Measurements from ENCODE around the gene VAV1. TPM values are rescaled to one million over a fixed set of nuclear protein-coding genes. Genes with fewer than 3 reads are reported as not detected.
A peak's percentile ranks its signal among the peaks of the same experiment; 100 is the strongest.

Gene VAV1
- polyA plus RNA-seq, 3 donors from 2014 or later = 19.4 to 44.8 (median 22.8) TPM

DNA sequence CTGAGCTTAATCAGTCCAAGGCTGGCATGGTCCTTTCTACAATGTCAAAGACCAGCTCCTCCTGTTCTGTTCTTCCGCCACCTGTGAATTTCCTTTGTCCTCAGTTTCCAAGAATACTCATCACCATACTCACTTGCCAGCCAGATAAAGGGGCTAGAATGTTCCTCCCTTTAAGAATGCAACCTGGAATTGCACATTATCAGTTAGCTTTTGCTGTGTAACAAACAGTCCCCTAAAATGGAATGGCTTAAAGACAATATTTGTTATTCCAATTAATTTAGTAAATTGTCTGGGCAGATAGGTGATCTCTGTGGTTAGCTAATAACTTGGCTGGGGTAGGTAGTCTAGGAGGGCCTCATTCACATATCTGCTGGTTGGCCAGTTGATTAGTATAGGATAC lies 36.0 kb downstream of the VAV1 start:
- no peak overlapping the region for H3K4me3 Mint-ChIP-seq
- H3K27ac Mint-ChIP-seq = peak overlapping the region; percentile 43 to 90 (median 56)
- peaks cover 0 to 4% (median 3%) of the 10 kb centered on the region in 3 donors for H3K36me3 Mint-ChIP-seq
- H3K4me1 Mint-ChIP-seq = peaks cover 64 to 67% of the 10 kb centered on the region in 2 donors
- DNase-seq = no peak
- no peaks in the 10 kb centered on the region for H3K9me3 Mint-ChIP-seq
- H3K27me3 Mint-ChIP-seq (ENCODE audit: low read depth in 3 of 3) = peaks cover 0 to 1% (median 0%) of the 10 kb centered on the region in 3 donors

DNA sequence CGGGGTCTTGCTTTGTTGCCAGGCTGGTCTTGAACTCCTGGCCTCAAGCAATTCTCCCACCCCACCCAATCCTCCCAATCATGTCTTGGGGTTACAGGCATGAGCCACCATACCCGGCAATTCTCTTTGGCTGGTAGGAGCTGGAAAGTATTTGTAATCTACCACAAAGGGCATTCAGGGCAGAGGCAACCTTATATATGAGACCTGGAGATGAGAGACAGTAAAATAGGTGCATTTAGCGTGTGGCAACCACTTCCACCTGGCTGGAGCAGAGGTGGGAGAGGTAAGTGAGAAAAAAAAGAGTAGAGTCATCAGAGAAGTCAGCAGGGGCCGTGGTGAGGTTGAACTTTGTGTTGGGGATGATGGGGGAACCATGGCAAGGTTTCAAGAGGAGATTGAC lies 36.8 kb downstream of the VAV1 start:
- Mint-ChIP-seq H3K9me3 (no peaks in the 10 kb centered on the region), H3K4me1 (peaks cover 66 to 68% of the 10 kb centered on the region in 2 donors), H3K4me3 (no peak overlapping the region), H3K27ac (peak overlapping the region; percentile 58 to 90 (median 78)), H3K36me3 (peaks cover 0 to 4% (median 3%) of the 10 kb centered on the region in 3 donors), H3K27me3 (ENCODE audit: low read depth in 3 of 3) (peaks cover 0 to 1% (median 0%) of the 10 kb centered on the region in 3 donors)
- no peak for DNase-seq

DNA sequence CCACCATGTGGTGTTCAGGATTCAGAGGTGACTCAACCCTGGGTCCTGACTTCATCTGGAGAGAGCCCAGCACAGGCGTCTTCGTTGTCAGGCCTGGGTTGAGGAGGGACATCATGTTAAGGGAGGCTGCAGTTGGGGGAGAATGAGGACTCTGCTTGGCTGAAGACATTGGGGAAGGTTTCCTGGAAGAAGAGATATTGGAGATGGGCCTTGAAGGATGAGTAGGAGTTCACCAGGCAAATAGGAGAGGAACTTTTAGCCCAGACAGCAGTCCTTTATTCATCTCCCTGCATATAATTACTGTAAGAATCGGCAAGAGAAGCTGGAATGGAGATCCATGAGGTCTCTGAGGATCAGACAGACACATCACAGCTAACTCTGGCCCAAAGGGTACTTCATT lies 38.9 kb downstream of the VAV1 start:
- Mint-ChIP-seq H3K4me1 (peaks cover 78 to 83% of the 10 kb centered on the region in 2 donors), H3K27ac (peak overlapping the region; percentile 44 to 71 (median 56)), H3K36me3 (peaks cover 0 to 4% (median 3%) of the 10 kb centered on the region in 3 donors), H3K4me3 (no peak overlapping the region), H3K9me3 (no peaks in the 10 kb centered on the region), H3K27me3 (ENCODE audit: low read depth in 3 of 3) (peaks cover 0 to 1% (median 0%) of the 10 kb centered on the region in 3 donors)
- no peak for DNase-seq

DNA sequence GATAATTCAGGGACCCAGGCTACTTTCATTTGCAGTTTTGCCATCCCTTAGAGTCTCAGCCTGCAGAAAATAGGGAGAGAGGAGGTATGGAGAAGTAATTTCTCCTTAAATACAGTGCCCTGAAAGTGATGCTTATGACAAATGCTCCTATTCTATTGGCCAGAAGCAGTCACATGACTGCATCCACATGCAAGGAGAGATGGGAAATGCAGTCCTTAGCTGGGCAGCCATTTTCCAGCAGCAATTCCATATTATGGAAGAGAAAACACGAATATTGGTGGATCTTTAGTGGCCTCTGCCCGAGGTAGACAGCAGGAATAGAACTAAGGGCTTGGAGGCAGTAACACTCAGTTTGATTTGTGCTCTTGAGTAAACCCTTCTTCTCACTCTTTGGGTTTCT lies 39.4 kb downstream of the VAV1 start:
- Mint-ChIP-seq H3K4me3 (no peak overlapping the region), H3K4me1 (peaks cover 74 to 81% of the 10 kb centered on the region in 2 donors), H3K27me3 (ENCODE audit: low read depth in 3 of 3) (peaks cover 0 to 1% (median 0%) of the 10 kb centered on the region in 3 donors), H3K36me3 (peaks cover 0 to 4% (median 3%) of the 10 kb centered on the region in 3 donors), H3K27ac (peak overlapping the region; percentile 50 to 84 (median 66)), H3K9me3 (no peaks in the 10 kb centered on the region)
- peak; percentile 13 to 36 (median 23) for DNase-seq

DNA sequence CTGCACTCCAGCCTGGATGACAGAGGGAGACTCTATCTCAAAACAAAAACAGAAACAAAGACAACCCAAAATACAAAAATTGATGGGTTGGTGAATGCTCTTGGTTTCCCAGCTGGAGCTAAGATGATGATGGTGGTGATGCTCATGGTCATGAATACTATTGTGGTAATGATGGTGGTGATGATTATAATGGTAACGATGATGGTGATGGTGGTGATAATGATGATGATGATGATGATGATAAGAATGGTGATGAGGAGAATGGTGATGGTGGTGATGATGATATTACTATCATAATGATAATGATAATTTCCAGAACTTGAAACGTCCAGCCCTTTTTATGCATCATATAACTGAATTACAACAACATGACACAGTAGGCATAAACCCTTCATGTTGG lies 40.1 kb downstream of the VAV1 start:
- Mint-ChIP-seq H3K27ac (peak overlapping the region; percentile 21 to 70 (median 50)), H3K4me1 (peaks cover 75 to 82% of the 10 kb centered on the region in 2 donors), H3K9me3 (no peaks in the 10 kb centered on the region), H3K36me3 (peaks cover 0 to 7% (median 4%) of the 10 kb centered on the region in 3 donors), H3K27me3 (ENCODE audit: low read depth in 3 of 3) (peaks cover 0 to 1% (median 0%) of the 10 kb centered on the region in 3 donors), H3K4me3 (no peak overlapping the region)
- no peak for DNase-seq

DNA sequence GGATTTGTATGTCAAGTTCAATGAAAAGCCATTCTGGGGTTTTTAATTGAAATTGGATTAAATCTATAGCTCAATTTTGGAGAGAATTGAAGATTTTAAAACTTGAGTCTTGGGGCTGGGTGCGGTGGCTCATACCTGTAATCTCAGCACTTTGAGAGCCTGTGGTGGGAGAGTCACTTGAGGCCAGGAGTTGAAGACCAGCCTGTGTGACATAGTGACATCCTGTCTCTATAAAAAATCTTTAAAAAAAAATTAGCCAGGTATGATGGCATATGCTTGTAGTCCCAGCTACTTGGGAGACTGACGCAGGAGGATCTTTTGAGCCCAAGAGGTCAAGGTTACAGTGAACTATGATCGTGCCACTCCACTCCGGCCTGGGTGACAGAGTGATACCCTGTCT lies 41.2 kb downstream of the VAV1 start:
- Mint-ChIP-seq H3K4me3 (peak overlapping the region in 2 of 5 donors; percentile 14 to 33), H3K4me1 (peaks cover 75 to 84% of the 10 kb centered on the region in 2 donors), H3K27me3 (ENCODE audit: low read depth in 3 of 3) (peaks cover 0 to 1% (median 0%) of the 10 kb centered on the region in 3 donors), H3K27ac (peak overlapping the region; percentile 36 to 75 (median 50)), H3K36me3 (peaks cover 4 to 12% (median 4%) of the 10 kb centered on the region in 3 donors), H3K9me3 (no peaks in the 10 kb centered on the region)
- no peak for DNase-seq

DNA sequence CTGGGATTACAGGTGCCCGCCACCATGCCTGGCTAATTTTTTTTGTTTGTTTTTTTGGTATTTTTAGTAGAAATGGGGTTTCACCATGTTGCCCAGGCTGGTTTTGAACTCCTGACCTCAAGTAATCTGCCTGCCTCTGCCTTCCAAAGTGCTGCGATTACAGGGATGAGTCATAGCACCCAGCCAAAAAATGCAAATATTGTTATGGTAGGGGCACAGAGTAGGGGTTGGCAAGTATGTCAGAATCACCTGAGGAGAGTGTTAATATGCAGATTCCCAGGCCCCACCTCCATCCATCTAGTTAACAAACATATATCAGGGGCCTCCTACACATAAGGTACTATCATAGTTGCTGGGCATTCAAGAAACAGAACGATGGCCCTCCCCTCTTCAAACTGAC lies 44.7 kb downstream of the VAV1 start:
- peaks cover 0 to 3% (median 0%) of the 10 kb centered on the region in 6 donors for H3K9me3 Mint-ChIP-seq
- no peak overlapping the region for H3K4me3 Mint-ChIP-seq
- peaks cover 13 to 29% (median 19%) of the 10 kb centered on the region in 3 donors for H3K36me3 Mint-ChIP-seq
- peaks cover 0 to 1% (median 0%) of the 10 kb centered on the region in 3 donors for H3K27me3 Mint-ChIP-seq (ENCODE audit: low read depth in 3 of 3)
- peak overlapping the region in 3 of 6 donors; percentile 10 to 79 (median 21) for H3K27ac Mint-ChIP-seq
- DNase-seq = no peak
- peaks cover 51 to 62% of the 10 kb centered on the region in 2 donors for H3K4me1 Mint-ChIP-seq

DNA sequence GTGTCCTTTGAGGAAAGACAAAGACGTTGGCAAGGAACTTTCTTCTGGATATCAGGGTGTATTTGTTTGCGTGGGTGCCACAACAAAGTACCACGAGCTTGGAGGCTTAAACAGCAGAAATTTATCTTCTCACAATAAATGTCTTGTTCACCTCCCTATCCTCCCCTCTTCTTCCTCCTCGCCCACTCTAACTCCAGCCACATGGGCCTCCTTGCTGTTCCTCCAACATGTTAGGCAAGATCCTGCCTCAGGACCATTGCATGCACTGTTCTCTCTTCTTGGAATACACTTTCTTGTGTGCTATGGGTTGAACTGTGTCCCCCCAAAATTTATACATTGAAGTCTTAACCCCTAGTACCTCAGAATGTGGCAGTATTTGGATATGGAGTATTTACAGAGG lies 45.7 kb downstream of the VAV1 start:
- Mint-ChIP-seq H3K9me3 (peaks cover 0 to 3% (median 0%) of the 10 kb centered on the region in 6 donors), H3K36me3 (peaks cover 13 to 29% (median 19%) of the 10 kb centered on the region in 3 donors), H3K27me3 (ENCODE audit: low read depth in 3 of 3) (peaks cover 0 to 1% (median 0%) of the 10 kb centered on the region in 3 donors), H3K4me3 (no peak overlapping the region), H3K27ac (peak overlapping the region in 5 of 6 donors; percentile 5 to 72 (median 9)), H3K4me1 (peaks cover 41 to 52% of the 10 kb centered on the region in 2 donors)
- DNase-seq = no peak

DNA sequence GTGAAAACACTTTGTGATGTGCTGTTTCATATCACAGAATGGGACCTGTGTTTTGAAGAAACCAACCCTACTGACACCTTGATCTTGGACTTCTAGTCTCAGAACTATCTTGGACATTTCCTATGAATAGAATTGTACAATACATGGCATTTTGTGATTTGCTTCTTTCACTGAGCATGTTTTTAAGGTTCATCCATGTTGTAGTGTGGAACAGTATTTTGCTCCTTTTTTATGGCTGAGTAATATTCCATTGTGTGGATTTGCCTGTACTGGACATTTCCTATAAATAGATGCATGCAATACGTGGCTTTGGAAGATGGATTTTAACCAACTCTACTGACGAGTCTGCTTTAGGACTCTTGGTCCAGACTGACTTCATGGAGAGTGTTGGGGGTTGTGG lies 46.8 kb downstream of the VAV1 start:
- DNase-seq = no peak
- H3K36me3 Mint-ChIP-seq = peaks cover 17 to 36% (median 29%) of the 10 kb centered on the region in 3 donors
- peaks cover 30 to 41% of the 10 kb centered on the region in 2 donors for H3K4me1 Mint-ChIP-seq
- peak overlapping the region in 4 of 6 donors; percentile 7 to 17 (median 11) for H3K27ac Mint-ChIP-seq
- peaks cover 0 to 3% (median 0%) of the 10 kb centered on the region in 6 donors for H3K9me3 Mint-ChIP-seq
- H3K4me3 Mint-ChIP-seq = no peak overlapping the region
- H3K27me3 Mint-ChIP-seq (ENCODE audit: low read depth in 3 of 3) = peaks cover 0 to 1% (median 0%) of the 10 kb centered on the region in 3 donors

DNA sequence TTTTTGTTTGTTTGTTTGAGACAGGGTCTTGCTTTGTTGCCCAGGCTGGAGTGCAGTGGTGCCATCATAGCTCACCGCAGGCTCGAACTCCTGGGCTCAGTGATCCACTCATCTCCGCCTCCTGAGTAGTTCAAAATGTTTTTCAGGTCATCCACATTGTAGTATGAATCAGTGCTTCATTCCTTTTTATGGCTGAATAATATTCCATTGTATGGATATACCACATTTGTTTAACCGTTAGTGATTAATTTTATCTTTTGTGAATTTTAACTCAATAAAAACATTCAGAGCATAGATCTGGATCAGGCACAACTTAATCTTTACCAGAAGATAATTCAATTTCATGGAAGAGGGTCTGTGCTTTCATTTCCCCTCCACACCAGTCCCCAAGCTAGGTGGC lies 47.7 kb downstream of the VAV1 start:
- H3K27me3 Mint-ChIP-seq (ENCODE audit: low read depth in 3 of 3) = peaks cover 0 to 1% (median 0%) of the 10 kb centered on the region in 3 donors

DNA sequence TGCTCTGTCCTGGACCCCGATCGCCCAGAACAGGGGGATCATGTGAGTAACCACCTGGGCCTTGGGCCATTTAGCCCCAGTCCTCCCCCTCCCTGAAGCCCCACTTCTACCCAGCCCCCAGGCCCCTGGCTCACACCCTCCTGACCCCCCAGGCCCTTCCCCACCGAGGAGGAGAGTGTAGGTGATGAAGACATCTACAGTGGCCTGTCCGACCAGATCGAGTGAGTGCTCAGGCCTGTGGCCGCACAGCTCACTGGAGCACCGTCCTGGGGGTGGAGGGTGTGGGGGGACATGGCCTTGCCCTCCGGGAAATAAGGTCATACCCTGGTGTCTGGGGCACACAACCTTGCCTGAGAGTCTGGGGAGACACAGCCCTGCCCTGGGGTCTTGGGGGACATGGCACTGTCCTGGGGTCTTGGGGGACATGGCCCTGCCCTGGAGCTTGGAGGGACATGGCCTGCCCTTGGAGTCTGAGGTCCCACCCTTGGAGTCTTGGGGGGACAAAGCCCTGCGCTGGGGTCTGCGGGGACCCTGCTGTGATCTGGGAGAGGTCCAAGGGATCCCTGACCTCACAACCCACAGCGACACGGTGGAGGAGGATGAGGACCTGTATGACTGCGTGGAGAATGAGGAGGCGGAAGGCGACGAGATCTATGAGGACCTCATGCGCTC lies 49.3 kb downstream of the VAV1 start:
- Mint-ChIP-seq H3K27ac (no peak overlapping the region), H3K27me3 (ENCODE audit: low read depth in 3 of 3) (peaks cover 0 to 1% (median 0%) of the 10 kb centered on the region in 3 donors), H3K4me1 (peaks cover 15 to 21% of the 10 kb centered on the region in 2 donors), H3K9me3 (peaks cover 0 to 3% (median 0%) of the 10 kb centered on the region in 6 donors), H3K4me3 (no peak overlapping the region), H3K36me3 (peaks cover 22 to 42% (median 42%) of the 10 kb centered on the region in 3 donors)
- DNase-seq = no peak

More for the DNA sequence above, 47.7 kb downstream of the VAV1 start:
- DNase-seq = no peak
- H3K9me3 Mint-ChIP-seq = peaks cover 0 to 3% (median 0%) of the 10 kb centered on the region in 6 donors
- H3K4me3 Mint-ChIP-seq = no peak overlapping the region
- H3K36me3 Mint-ChIP-seq = peaks cover 22 to 42% (median 38%) of the 10 kb centered on the region in 3 donors
- no peak overlapping the region for H3K27ac Mint-ChIP-seq
- peaks cover 24 to 32% of the 10 kb centered on the region in 2 donors for H3K4me1 Mint-ChIP-seq

DNA sequence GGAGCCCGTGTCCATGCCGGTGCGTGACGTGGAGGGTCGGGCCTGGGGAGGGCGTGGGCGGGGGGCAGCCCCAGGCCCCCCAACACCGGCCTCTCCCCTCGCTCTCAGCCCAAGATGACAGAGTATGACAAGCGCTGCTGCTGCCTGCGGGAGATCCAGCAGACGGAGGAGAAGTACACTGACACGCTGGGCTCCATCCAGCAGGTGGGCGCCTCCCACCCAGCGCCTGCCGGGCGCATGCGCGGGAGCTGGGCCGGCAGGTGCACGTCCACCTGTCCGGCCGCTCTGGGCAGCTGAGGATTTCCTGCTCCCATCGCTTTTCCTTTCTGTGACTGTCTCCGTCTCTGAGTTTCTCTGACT lies 49.8 kb downstream of the VAV1 start:
- no peak for DNase-seq
- H3K4me3 Mint-ChIP-seq = no peak overlapping the region
- no peak overlapping the region for H3K27ac Mint-ChIP-seq
- peaks cover 22 to 46% (median 41%) of the 10 kb centered on the region in 3 donors for H3K36me3 Mint-ChIP-seq
- peaks cover 0 to 3% (median 0%) of the 10 kb centered on the region in 6 donors for H3K9me3 Mint-ChIP-seq
- H3K27me3 Mint-ChIP-seq (ENCODE audit: low read depth in 3 of 3) = peaks cover 0 to 1% (median 0%) of the 10 kb centered on the region in 3 donors
- H3K4me1 Mint-ChIP-seq = peaks cover 14 to 18% of the 10 kb centered on the region in 2 donors

DNA sequence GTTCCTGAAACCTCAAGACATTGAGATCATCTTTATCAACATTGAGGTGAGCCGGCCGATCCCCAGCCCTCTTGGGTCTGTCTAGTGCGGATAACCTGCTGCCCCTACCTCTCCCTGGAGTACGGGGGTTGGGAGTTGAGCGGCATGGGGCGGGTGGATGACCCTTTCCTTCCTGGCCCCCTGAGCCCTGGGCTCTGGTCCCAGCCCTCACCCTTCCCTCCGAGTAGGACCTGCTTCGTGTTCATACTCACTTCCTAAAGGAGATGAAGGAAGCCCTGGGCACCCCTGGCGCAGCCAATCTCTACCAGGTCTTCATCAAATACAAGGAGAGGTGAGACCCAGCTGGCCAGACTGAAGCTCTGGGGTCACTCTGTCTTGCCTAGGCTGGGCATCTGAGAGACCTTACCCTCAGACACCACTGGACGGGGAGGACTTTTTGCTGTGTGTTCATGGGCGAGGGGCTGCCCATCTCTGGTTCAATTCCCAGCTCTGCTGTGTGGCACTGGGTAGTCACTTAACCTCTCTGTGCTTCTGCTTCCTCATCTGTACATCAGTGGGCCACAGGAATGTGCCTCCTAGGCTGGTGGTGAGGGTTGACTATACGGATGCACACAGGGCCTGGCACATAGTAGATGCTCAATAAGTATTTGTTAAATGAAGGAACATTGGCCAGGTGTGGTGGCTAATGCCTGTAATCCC lies 52.7 kb downstream of the VAV1 start:
- Mint-ChIP-seq H3K4me3 (no peak overlapping the region), H3K27me3 (ENCODE audit: low read depth in 3 of 3) (peaks cover 0 to 1% (median 0%) of the 10 kb centered on the region in 3 donors), H3K27ac (peak overlapping the region in 2 of 6 donors; percentile 24 to 67), H3K9me3 (no peaks in the 10 kb centered on the region), H3K4me1 (peaks cover 0 to 11% of the 10 kb centered on the region in 2 donors), H3K36me3 (peaks cover 21 to 53% (median 29%) of the 10 kb centered on the region in 3 donors)
- no peak for DNase-seq
